AG08396 (cell line): Measurements from ENCODE around the gene EIF5AL1.
"Not testable (repeated sequence)": the region's sequence is repeated elsewhere in the genome, so short reads cannot be mapped to it uniquely, and the experiment has no call there.

Experiments used
- DNase-seq: peaks from one replicate; pipeline ENCODE4 v3.0.0; 2012; ENCODE audit warnings: low spot score, mixed read lengths

EIF5AL1 gene

GRCh38 chr10:79487296-79488194, 24.8 kb upstream of the EIF5AL1 start:
- peak; percentile 53 for DNase-seq

GRCh38 chr10:79488336-79488735, 24.0 kb upstream of the EIF5AL1 start:
- DNase-seq, result peak; percentile 90

- DNase-seq, result no peak
Measured at GRCh38 chr10:79488870-79489269, 23.5 kb upstream of the EIF5AL1 start.

GRCh38 chr10:79490400-79491142, 21.8 kb upstream of the EIF5AL1 start:
- DNase-seq, result peak; percentile 44

GRCh38 chr10:79491143-79491835, 21.0 kb upstream of the EIF5AL1 start:
- DNase-seq, result no peak

GRCh38 chr10:79492256-79492655, 20.1 kb upstream of the EIF5AL1 start:
- no peak for DNase-seq

- DNase-seq, result no peak
Measured at GRCh38 chr10:79492839-79493238, 19.5 kb upstream of the EIF5AL1 start.

- no peak for DNase-seq
Measured at GRCh38 chr10:79493806-79494205, 18.5 kb upstream of the EIF5AL1 start.

GRCh38 chr10:79494871-79495705, 17.2 kb upstream of the EIF5AL1 start:
- DNase-seq, result no peak

- DNase-seq, result no peak
Measured at GRCh38 chr10:79495791-79496190, 16.5 kb upstream of the EIF5AL1 start.

GRCh38 chr10:79496896-79497295, 15.4 kb upstream of the EIF5AL1 start:
- DNase-seq, result no peak

GRCh38 chr10:79498291-79498829, 14.0 kb upstream of the EIF5AL1 start:
- no peak for DNase-seq

- no peak for DNase-seq
Measured at GRCh38 chr10:79502561-79503309, 9.6 kb upstream of the EIF5AL1 start.

GRCh38 chr10:79503787-79504186, 8.5 kb upstream of the EIF5AL1 start:
- DNase-seq, result not testable (repeated sequence)

- DNase-seq, result not testable (repeated sequence)
Measured at GRCh38 chr10:79504483-79504882, 7.8 kb upstream of the EIF5AL1 start.

GRCh38 chr10:79505328-79505727, 7.0 kb upstream of the EIF5AL1 start:
- not testable (repeated sequence) for DNase-seq

GRCh38 chr10:79505829-79506228, 6.5 kb upstream of the EIF5AL1 start:
- DNase-seq, result no peak

GRCh38 chr10:79507440-79508167, 4.7 kb upstream of the EIF5AL1 start:
- DNase-seq, result no peak

GRCh38 chr10:79508245-79508644, 4.1 kb upstream of the EIF5AL1 start:
- DNase-seq, result not testable (repeated sequence)
